Epithelial cell of esophagus (primary cell): ENCODE measurements around the gene TRIP13.
"Not testable (repeated sequence)": the region's sequence is repeated elsewhere in the genome, so short reads cannot be mapped to it uniquely, and the experiment has no call there.

ENCODE experiments used
- DNase-seq: peaks from one replicate; pipeline ENCODE4 v3.0.0; 2010; ENCODE audit warnings: low read depth
- H3K4me3 ChIP-seq: 2 replicates; pipeline ENCODE4 v1.5.1; 2011; ENCODE audit warnings: mild to moderate bottlenecking, low read length, control low read depth
- CTCF ChIP-seq: IDR thresholded peaks from 2 replicates; pipeline ENCODE4 v1.5.1; 2011; ENCODE audit warnings: low read depth, mild to moderate bottlenecking, low read length, control low read depth, inconsistent platforms; ENCODE audit not compliant: insufficient read depth; ENCODE audit errors: missing control alignments

TRIP13 gene

GRCh38 chr5:892394-893136 lies at the start of gene TRIP13, which contains the start of gene BRD9:
TSS of gene TRIP13 (plus strand) at chr5:892884. CDS start at chr5:892999, 115 bp downstream.
TSS of gene BRD9 (minus strand) at chr5:892801. CDS start at chr5:892657, 144 bp downstream.
- peak within 1 kb of the TSS; percentile 98 for H3K4me3 ChIP-seq
- DNase-seq: peak; percentile 81

GRCh38 chr5:843371-843770 lies 49.3 kb upstream of the TRIP13 start:
- DNase-seq, H3K4me3 ChIP-seq: not testable (repeated sequence)

More at GRCh38 chr5:892394-893136, at the start of gene TRIP13, which contains the start of gene BRD9:
- no peak for TF ChIP-seq CTCF

GRCh38 chr5:843926-844325 lies 48.8 kb upstream of the TRIP13 start:
- not testable (repeated sequence) for H3K4me3 ChIP-seq, DNase-seq

GRCh38 chr5:844426-844825 lies 48.3 kb upstream of the TRIP13 start:
- DNase-seq: not testable (repeated sequence)

GRCh38 chr5:845031-845675 lies 47.5 kb upstream of the TRIP13 start:
- DNase-seq, H3K4me3 ChIP-seq: not testable (repeated sequence)

More at GRCh38 chr5:844426-844825, 48.3 kb upstream of the TRIP13 start:
- not testable (repeated sequence) for H3K4me3 ChIP-seq

GRCh38 chr5:845676-846601 lies 46.7 kb upstream of the TRIP13 start:
- DNase-seq, H3K4me3 ChIP-seq: not testable (repeated sequence)

- not testable (repeated sequence) for H3K4me3 ChIP-seq, DNase-seq
These were observed 46.0 kb upstream of the TRIP13 start for GRCh38 chr5:846602-847091.

GRCh38 chr5:847212-847611 lies 45.5 kb upstream of the TRIP13 start:
- DNase-seq, H3K4me3 ChIP-seq: not testable (repeated sequence)

GRCh38 chr5:847736-848135 lies 44.9 kb upstream of the TRIP13 start:
- H3K4me3 ChIP-seq, DNase-seq: not testable (repeated sequence)

- DNase-seq: no peak
- no peak for TF ChIP-seq CTCF
- H3K4me3 ChIP-seq: no peak overlapping the region
These were observed 44.0 kb upstream of the TRIP13 start for GRCh38 chr5:848671-849111.
